MCF 10A (cell line): ENCODE measurements around the gene SIVA1. TPM values are rescaled to one million over a fixed set of nuclear protein-coding genes. Genes with fewer than 3 reads are reported as not detected.

ENCODE experiments used
- BruUV-seq: library from RNA; stranded (reverse); fragments of 400-500 nt; replicated peaks from 2 replicates; lab custom pipeline; 2021; lab: Mats Ljungman, UMichigan
- CTCF ChIA-PET: fragments of 300-600 bp; sonication (Branson Sonifier 250); formaldehyde crosslinking; extraction: SDS; loops from one replicate; lab custom pipeline; 2021; ENCODE audit warnings: antibody characterized with exemption, inconsistent platforms; lab: Yijun Ruan, JAX
- POLR2A ChIA-PET: fragments of 300-600, 350-650 bp; sonication (Branson Sonifier 250); formaldehyde crosslinking; extraction: SDS; loops from one replicate; lab custom pipeline; 2020; ENCODE audit warnings: antibody characterized with exemption, inconsistent platforms; lab: Yijun Ruan, JAX
- DNase-seq: peaks from one replicate; pipeline ENCODE4 v3.0.0-alpha.2; 2018; ENCODE audit not compliant: unreplicated experiment
- H3K27ac Mint-ChIP-seq: one replicate; pipeline ENCODE4 v1.8.0; 2022; ENCODE audit warnings: mild to moderate bottlenecking, low read depth, mixed read lengths; ENCODE audit not compliant: unreplicated experiment
- H3K27me3 Mint-ChIP-seq: one replicate; pipeline ENCODE4 v1.8.0; 2022; ENCODE audit warnings: mixed read lengths; ENCODE audit not compliant: insufficient read depth, unreplicated experiment
- H3K36me3 Mint-ChIP-seq: one replicate; pipeline ENCODE4 v1.8.0; 2022; ENCODE audit warnings: mild to moderate bottlenecking, moderate library complexity, mixed read lengths; ENCODE audit not compliant: insufficient read depth, unreplicated experiment
- H3K4me1 Mint-ChIP-seq: one replicate; pipeline ENCODE4 v1.8.0; 2022; ENCODE audit warnings: mixed read lengths; ENCODE audit not compliant: insufficient read depth, unreplicated experiment
- H3K4me3 Mint-ChIP-seq: one replicate; pipeline ENCODE4 v1.8.0; 2022; ENCODE audit warnings: mild to moderate bottlenecking, moderate library complexity, mixed read lengths; ENCODE audit not compliant: unreplicated experiment
- H3K9me3 Mint-ChIP-seq: one replicate; pipeline ENCODE4 v1.8.0; 2022; ENCODE audit warnings: mixed read lengths; ENCODE audit not compliant: unreplicated experiment
- intact Hi-C: fragments of 100-400 bp; cut with micrococcal nuclease; formaldehyde crosslinking; loops from 2 replicates; pipeline ENCODE4 v1.14.1; 2022
- total RNA-seq: library from RNA; stranded (reverse); gene quantifications from 2 replicates; pipeline ENCODE4 v1.2.3, GENCODE V29; 2022
- TF ChIP-seq, protein P1 (sequence below): fragments of 200-600 bp; IDR thresholded peaks from one replicate; pipeline ENCODE4 v1.8.0; 2022; ENCODE audit warnings: antibody characterized with exemption, mild to moderate bottlenecking; ENCODE audit not compliant: unreplicated experiment

The SIVA1 gene
- total RNA-seq, 1 experiment from 2014 or later = 63.3 TPM

DNA sequence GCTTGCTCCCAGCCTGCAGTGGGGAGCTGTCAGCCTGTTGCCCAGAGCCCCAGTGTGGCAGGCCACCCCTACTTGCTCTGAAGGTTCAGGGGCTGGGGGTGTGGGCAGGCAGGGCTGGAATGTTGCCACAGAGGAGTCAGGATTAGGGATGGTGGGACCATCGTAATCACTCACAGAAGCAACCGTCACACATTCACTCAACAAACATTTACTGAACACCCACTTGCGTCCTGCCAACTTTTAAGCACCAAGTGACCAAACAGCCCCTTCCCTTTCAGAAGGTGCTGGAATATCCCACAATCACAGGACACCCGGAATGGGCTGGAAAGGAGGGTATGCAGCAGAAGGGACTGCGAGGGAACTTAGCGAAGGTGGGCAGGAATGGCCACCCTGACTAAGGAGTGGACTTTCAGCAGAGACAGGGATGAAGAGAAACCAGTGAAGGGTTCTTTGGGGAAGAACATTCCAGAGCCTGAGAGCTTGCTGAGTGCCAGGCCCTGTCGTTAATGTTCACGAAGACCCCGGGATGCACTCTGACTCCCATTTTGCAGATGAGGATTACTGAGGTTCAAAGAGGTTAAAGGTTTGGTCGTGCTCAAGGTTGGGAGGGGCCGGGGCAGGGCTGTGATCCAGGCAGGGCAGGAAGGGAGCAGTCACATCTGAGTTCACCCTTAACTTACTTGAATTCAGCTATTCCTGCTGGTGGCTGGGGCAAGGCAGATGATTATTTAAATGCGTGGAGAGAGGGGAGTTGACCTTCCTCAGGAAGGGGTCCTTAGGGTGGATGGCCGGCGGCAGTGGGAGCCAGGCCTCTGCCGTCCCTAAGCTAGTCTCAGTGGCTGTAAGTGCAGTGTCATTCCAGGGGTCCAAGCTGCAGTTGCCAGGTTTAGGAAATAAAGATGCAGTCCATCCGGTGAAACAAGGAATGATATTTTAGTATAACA, 45.6 kb downstream of the SIVA1 start:
- no peak for DNase-seq
- BruUV-seq = no TSS peak
- Mint-ChIP-seq H3K27me3 (no peaks in the 10 kb centered on the region), H3K36me3 (no peaks in the 10 kb centered on the region), H3K9me3 (no peaks in the 10 kb centered on the region), H3K4me1 (peaks cover 10% of the 10 kb centered on the region), H3K27ac (no peak overlapping the region), H3K4me3 (peak overlapping the region; percentile 18)
- intact Hi-C loops = no loop called here
- TF ChIP-seq, protein P1, sequence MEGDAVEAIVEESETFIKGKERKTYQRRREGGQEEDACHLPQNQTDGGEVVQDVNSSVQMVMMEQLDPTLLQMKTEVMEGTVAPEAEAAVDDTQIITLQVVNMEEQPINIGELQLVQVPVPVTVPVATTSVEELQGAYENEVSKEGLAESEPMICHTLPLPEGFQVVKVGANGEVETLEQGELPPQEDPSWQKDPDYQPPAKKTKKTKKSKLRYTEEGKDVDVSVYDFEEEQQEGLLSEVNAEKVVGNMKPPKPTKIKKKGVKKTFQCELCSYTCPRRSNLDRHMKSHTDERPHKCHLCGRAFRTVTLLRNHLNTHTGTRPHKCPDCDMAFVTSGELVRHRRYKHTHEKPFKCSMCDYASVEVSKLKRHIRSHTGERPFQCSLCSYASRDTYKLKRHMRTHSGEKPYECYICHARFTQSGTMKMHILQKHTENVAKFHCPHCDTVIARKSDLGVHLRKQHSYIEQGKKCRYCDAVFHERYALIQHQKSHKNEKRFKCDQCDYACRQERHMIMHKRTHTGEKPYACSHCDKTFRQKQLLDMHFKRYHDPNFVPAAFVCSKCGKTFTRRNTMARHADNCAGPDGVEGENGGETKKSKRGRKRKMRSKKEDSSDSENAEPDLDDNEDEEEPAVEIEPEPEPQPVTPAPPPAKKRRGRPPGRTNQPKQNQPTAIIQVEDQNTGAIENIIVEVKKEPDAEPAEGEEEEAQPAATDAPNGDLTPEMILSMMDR = no peak
- ChIA-PET POLR2A (interaction anchor here (0.6 to 1.4 kb wide), 2 partner anchors 14 to 45 kb away, joined by 3 to 6 read pairs; partner anchors contain the start of gene SIVA1), CTCF (interaction anchor here (0.7 kb wide), 1 partner anchor 28 kb away, joined by 4 read pairs; no protein-coding TSS in a partner anchor)

DNA sequence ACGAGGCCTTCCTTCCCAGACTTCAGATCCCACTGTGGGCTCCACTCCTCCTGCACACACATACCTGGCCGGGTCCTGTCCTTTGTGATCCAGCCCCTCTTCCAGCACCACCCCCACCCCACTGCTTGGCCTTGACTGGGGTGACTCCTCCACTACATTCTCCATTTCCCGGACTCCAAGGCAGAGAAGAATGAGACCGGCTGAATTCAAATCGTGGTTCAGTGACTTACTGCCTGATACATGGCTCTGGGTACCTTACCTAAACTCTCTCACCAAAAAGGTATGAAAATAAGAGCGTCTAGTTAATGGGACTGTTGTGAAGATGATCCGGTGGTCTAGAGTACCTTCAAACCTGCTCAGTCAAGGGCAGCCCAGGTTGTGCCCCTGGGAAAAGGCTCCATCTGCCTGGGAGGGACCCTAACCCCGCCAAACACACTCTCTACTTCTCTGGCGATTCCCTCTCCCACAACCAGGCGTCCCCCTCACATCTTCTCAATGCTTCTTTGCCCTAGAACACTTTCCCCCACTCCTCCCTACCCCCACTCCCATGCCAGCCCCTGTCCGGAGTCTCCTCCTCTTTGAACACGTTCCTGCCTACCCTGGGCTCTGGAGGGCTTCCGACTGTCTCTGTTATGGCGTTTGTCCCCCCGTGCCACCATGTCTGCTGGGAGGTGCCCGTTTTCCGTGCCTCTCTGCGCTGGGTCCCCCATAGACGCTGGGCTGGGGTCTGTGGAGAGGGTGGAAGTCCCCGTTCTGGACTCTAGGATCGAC, 46.5 kb downstream of the SIVA1 start:
- Mint-ChIP-seq H3K36me3 (no peaks in the 10 kb centered on the region), H3K4me1 (peaks cover 2% of the 10 kb centered on the region), H3K9me3 (no peaks in the 10 kb centered on the region), H3K4me3 (peak overlapping the region; percentile 53), H3K27ac (no peak overlapping the region), H3K27me3 (no peaks in the 10 kb centered on the region)
- DNase-seq = no peak
- BruUV-seq = no TSS peak
- TF ChIP-seq, protein P1 = no peak
- intact Hi-C loops = no loop called here
- POLR2A ChIA-PET = interaction anchor here (0.9 to 1.4 kb wide), 2 partner anchors 46 to 502 kb away, joined by 3 to 6 read pairs; partner anchors contain the start of genes BRF1 and SIVA1
- CTCF ChIA-PET = interaction anchor here (0.7 kb wide), 1 partner anchor 27 kb away, joined by 4 read pairs; no protein-coding TSS in a partner anchor

DNA sequence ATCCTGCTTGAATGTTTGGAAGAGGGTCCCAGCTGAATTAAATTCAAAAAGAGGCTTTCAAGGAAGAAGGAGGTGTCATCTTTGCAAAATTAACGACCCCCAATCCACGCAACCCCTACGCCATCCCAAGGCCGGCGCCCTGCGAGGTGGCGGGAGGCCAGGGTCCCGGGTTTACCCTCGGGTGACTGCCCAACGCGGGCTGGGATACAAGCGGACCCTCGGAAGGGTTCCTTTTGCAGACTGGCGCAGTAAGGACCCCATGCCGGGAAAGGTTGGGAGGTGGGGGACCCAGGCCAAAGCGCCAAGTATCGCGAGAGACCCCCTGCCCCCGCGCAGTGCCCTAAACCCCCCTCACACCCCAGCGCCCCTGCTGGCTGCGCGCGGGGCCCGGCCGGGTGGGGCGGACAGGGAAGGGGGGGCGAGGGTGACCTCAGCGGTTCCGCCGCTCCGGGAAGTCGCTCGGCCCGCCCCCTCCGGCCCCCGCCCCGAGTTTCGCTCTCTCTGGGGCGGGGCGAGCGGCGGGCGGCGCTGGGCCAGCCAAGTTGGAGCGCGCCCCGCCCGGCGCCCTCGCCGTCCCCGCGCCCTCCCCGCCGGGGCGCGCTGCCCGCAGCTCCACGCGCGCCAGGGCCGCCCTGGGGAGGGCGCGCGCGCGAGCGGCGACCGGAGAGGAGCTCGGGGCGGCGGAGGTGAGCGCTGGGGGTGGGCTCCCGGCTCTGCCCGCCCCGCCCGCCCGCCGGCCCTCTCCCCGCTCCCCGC, 47.2 kb downstream of the SIVA1 start:
- DNase-seq = peak; percentile 50
- no peaks in the 10 kb centered on the region for H3K36me3 Mint-ChIP-seq
- ChIA-PET CTCF (interaction anchor here (0.5 to 0.6 kb wide), 2 partner anchors 632 to 648 kb away, joined by 3 read pairs; no protein-coding TSS in a partner anchor), POLR2A (interaction anchor here (0.7 to 1.6 kb wide), 10 partner anchors 8 to 501 kb away, joined by 3 to 7 read pairs (median 4); partner anchors contain the start of genes BRF1, CEP170B and SIVA1)
- H3K4me1 Mint-ChIP-seq = no peaks in the 10 kb centered on the region
- H3K9me3 Mint-ChIP-seq = no peaks in the 10 kb centered on the region
- intact Hi-C loops = no loop called here
- H3K4me3 Mint-ChIP-seq = peak overlapping the region; percentile 76
- TF ChIP-seq, protein P1 = no peak
- H3K27ac Mint-ChIP-seq = no peak overlapping the region
- H3K27me3 Mint-ChIP-seq = no peaks in the 10 kb centered on the region
- BruUV-seq = no TSS peak
